ENCODE results near the gene SLC7A14.

Gene SLC7A14

DNA sequence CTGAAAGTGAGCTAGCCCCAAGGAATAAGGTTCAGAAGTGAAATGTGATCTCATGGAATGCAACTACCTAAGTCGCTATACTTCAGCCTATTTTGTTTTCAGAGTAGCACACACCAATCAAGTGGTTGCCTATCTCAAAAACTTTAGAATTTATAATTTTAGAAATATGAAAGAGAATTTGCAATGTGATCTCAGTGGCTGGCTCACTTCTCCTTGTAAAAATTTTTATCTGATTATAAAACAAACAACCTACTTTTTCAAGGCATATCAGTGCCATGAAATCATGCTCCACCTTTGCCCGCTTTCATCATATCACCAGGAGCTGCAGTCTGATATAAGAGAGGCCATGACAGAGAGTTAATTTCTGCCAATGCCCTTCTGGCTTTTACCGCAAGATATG lies 119.9 kb downstream of the SLC7A14 start:
- Histone ChIP-seq H3K27ac (ENCODE audit: low read depth in 2 of 2, low read length in 2 of 2) (no peak overlapping the region), H3K36me3 (ENCODE audit: control insufficient read depth in 2 of 2, insufficient read depth in 2 of 2, low read length in 2 of 2) (no peaks in the 10 kb centered on the region), H3K9me3 (ENCODE audit: control insufficient read depth in 2 of 2, low read length in 2 of 2) (no peaks in the 10 kb centered on the region), H3K4me1 (ENCODE audit: control insufficient read depth in 2 of 2, insufficient read depth in 2 of 2, low read length in 2 of 2) (peaks cover 0 to 3% of the 10 kb centered on the region in 2 donors), H3K27me3 (ENCODE audit: control insufficient read depth in 2 of 2, insufficient read depth in 2 of 2, low read length in 2 of 2) (peaks cover 0 to 3% of the 10 kb centered on the region in 2 donors), H3K4me3 (ENCODE audit: low read length in 2 of 2) (no peak overlapping the region), H3K9ac (ENCODE audit: low read depth in 1 of 2, low read length in 2 of 2) (no peak overlapping the region)

DNA sequence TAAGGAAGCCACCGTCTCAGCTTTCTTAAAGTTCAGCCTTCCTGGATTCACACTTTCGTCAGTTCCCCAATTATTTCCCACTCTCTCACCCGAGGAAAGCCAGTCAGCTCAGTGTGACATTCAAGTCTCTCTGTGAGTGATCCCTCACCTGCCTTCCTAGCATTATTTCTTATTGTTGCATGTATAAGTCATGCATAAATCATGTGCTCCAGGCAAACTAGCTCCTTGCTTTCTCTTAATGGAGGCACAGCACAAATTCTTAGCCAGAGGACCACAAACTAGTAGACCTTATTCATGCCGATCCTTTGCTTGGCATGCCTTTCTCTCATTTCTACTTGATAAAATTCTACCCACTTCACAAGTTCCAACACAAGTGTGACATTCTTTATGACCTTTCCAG lies 122.9 kb downstream of the SLC7A14 start:
- Histone ChIP-seq H3K27ac (ENCODE audit: low read depth in 2 of 2, low read length in 2 of 2) (no peak overlapping the region), H3K36me3 (ENCODE audit: control insufficient read depth in 2 of 2, insufficient read depth in 2 of 2, low read length in 2 of 2) (no peaks in the 10 kb centered on the region), H3K4me3 (ENCODE audit: low read length in 2 of 2) (no peak overlapping the region), H3K4me1 (ENCODE audit: control insufficient read depth in 2 of 2, insufficient read depth in 2 of 2, low read length in 2 of 2) (no peaks in the 10 kb centered on the region), H3K27me3 (ENCODE audit: control insufficient read depth in 2 of 2, insufficient read depth in 2 of 2, low read length in 2 of 2) (peaks cover 0 to 7% of the 10 kb centered on the region in 2 donors), H3K9ac (ENCODE audit: low read depth in 1 of 2, low read length in 2 of 2) (no peak overlapping the region), H3K9me3 (ENCODE audit: control insufficient read depth in 2 of 2, low read length in 2 of 2) (no peaks in the 10 kb centered on the region)

DNA sequence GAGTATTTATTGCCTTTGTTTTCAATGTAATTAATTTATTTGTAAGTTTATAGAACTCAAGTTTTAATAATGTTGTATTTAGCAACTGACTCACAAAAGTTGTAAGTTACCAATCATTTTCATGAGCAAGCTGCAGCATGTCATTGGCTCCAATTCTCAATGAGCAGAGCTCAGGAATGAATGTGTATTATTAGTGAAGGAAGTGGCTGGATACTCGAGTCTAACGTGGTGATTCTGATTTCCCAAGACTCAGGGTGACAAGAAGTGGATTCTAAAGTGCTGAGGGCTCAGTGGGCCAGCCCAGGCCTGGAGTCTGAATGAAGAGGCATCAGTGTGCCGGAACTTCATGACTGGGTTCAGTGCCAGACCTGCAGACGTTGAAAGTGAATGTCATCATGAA lies 127.6 kb downstream of the SLC7A14 start:
- Histone ChIP-seq H3K4me3 (ENCODE audit: low read length in 2 of 2) (no peak overlapping the region), H3K4me1 (ENCODE audit: control insufficient read depth in 2 of 2, insufficient read depth in 2 of 2, low read length in 2 of 2) (no peaks in the 10 kb centered on the region), H3K27ac (ENCODE audit: low read depth in 2 of 2, low read length in 2 of 2) (no peak overlapping the region), H3K9ac (ENCODE audit: low read depth in 1 of 2, low read length in 2 of 2) (no peak overlapping the region), H3K27me3 (ENCODE audit: control insufficient read depth in 2 of 2, insufficient read depth in 2 of 2, low read length in 2 of 2) (peaks cover 0 to 3% of the 10 kb centered on the region in 2 donors), H3K36me3 (ENCODE audit: control insufficient read depth in 2 of 2, insufficient read depth in 2 of 2, low read length in 2 of 2) (no peaks in the 10 kb centered on the region), H3K9me3 (ENCODE audit: control insufficient read depth in 2 of 2, low read length in 2 of 2) (no peaks in the 10 kb centered on the region)

DNA sequence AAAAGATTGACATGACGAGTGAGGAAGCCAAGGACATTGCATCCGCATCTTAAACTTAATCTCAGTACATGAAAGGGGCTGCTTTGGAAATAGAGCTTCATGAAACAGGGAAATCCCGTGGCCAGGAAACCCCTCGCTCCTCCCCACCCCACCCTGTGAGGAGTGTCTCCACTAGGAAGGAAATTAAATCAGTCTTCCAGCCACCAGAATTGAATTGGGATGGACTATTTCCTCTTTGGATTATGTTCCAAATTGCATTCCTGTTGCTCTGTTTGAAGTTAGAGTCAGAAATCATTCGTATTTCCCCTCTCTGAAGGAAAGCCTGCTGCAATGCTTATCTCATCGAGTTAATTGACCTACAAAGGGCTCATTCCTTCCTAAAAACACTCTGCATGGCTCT lies 131.4 kb downstream of the SLC7A14 start:
- Histone ChIP-seq H3K27me3 (ENCODE audit: control insufficient read depth in 2 of 2, insufficient read depth in 2 of 2, low read length in 2 of 2) (peaks cover 0 to 6% of the 10 kb centered on the region in 2 donors), H3K36me3 (ENCODE audit: control insufficient read depth in 2 of 2, insufficient read depth in 2 of 2, low read length in 2 of 2) (no peaks in the 10 kb centered on the region), H3K4me3 (ENCODE audit: low read length in 2 of 2) (no peak overlapping the region), H3K27ac (ENCODE audit: low read depth in 2 of 2, low read length in 2 of 2) (no peak overlapping the region), H3K9ac (ENCODE audit: low read depth in 1 of 2, low read length in 2 of 2) (no peak overlapping the region), H3K9me3 (ENCODE audit: control insufficient read depth in 2 of 2, low read length in 2 of 2) (no peaks in the 10 kb centered on the region), H3K4me1 (ENCODE audit: control insufficient read depth in 2 of 2, insufficient read depth in 2 of 2, low read length in 2 of 2) (no peaks in the 10 kb centered on the region)

DNA sequence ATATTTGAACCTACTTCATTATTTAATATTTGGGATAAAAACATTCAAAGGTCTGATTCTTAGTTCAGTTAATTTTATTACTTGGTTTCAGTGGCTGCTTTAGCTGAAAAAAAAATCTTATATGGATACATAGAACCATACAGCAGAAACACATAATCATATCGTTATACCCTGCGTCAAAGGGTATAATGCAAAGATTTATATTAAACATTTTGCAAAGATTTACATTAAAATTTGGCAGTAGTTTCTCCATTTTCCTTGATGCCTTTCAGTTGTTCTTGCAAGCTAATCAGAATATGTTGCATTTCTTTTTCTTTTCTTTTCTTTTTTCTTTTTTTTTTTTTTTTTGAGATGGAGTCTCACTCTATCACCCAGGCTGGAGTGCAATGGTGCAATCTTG lies 135.8 kb downstream of the SLC7A14 start:
- peaks cover 0 to 3% of the 10 kb centered on the region in 2 donors for H3K27me3 ChIP-seq (ENCODE audit: control insufficient read depth in 2 of 2, insufficient read depth in 2 of 2, low read length in 2 of 2)
- H3K4me3 ChIP-seq (ENCODE audit: low read length in 2 of 2): no peak overlapping the region
- H3K27ac ChIP-seq (ENCODE audit: low read depth in 2 of 2, low read length in 2 of 2): no peak overlapping the region
- no peaks in the 10 kb centered on the region for H3K9me3 ChIP-seq (ENCODE audit: control insufficient read depth in 2 of 2, low read length in 2 of 2)
- no peak overlapping the region for H3K9ac ChIP-seq (ENCODE audit: low read depth in 1 of 2, low read length in 2 of 2)
- H3K4me1 ChIP-seq (ENCODE audit: control insufficient read depth in 2 of 2, insufficient read depth in 2 of 2, low read length in 2 of 2): no peaks in the 10 kb centered on the region
- no peaks in the 10 kb centered on the region for H3K36me3 ChIP-seq (ENCODE audit: control insufficient read depth in 2 of 2, insufficient read depth in 2 of 2, low read length in 2 of 2)

DNA sequence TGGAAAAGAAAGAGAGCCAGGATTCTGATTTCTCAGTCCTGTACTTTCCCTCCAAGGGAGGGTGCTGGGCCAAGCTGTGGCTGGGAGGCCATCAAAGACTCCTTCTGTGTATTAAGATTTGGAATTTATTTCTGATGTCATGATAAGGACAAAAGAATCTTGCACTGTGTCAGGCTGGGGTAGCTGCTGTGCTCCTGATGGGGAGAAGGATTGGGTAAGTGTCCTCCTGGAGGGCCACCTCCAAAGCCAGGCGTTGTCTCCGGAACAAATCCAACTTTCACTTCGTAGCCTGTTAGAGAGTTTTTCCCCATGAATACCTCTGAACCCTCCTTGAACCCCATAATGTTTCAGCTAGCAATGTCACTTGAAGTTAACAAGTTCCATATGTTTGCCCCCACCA lies 137.3 kb downstream of the SLC7A14 start:
- Histone ChIP-seq H3K4me3 (ENCODE audit: low read length in 2 of 2) (no peak overlapping the region), H3K27ac (ENCODE audit: low read depth in 2 of 2, low read length in 2 of 2) (no peak overlapping the region), H3K9ac (ENCODE audit: low read depth in 1 of 2, low read length in 2 of 2) (no peak overlapping the region), H3K27me3 (ENCODE audit: control insufficient read depth in 2 of 2, insufficient read depth in 2 of 2, low read length in 2 of 2) (peaks cover 0 to 3% of the 10 kb centered on the region in 2 donors), H3K36me3 (ENCODE audit: control insufficient read depth in 2 of 2, insufficient read depth in 2 of 2, low read length in 2 of 2) (no peaks in the 10 kb centered on the region), H3K9me3 (ENCODE audit: control insufficient read depth in 2 of 2, low read length in 2 of 2) (no peaks in the 10 kb centered on the region), H3K4me1 (ENCODE audit: control insufficient read depth in 2 of 2, insufficient read depth in 2 of 2, low read length in 2 of 2) (no peaks in the 10 kb centered on the region)

DNA sequence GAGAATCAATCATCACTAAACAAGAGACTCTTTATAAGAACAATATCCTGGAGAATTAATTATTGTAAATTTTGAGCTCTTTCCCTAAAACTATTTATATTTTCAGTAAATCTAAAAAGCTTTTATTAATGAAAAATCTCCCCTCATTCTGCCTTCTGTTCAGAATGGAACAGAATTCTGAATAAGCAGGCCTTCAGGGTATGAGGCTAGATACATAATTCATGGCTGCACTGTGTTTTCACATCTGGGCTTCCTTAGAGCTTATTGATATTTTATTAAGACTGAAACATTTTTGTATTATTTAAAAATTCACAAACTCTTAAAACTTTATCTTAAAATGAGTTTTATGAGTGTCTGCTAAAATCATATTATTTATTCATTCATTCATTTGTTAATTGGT lies 142.4 kb downstream of the SLC7A14 start:
- no peaks in the 10 kb centered on the region for H3K9me3 ChIP-seq (ENCODE audit: control insufficient read depth in 2 of 2, low read length in 2 of 2)
- H3K27ac ChIP-seq (ENCODE audit: low read depth in 2 of 2, low read length in 2 of 2): no peak overlapping the region
- H3K9ac ChIP-seq (ENCODE audit: low read depth in 1 of 2, low read length in 2 of 2): no peak overlapping the region
- H3K27me3 ChIP-seq (ENCODE audit: control insufficient read depth in 2 of 2, insufficient read depth in 2 of 2, low read length in 2 of 2): peaks cover 0 to 9% of the 10 kb centered on the region in 2 donors
- no peaks in the 10 kb centered on the region for H3K4me1 ChIP-seq (ENCODE audit: control insufficient read depth in 2 of 2, insufficient read depth in 2 of 2, low read length in 2 of 2)
- H3K4me3 ChIP-seq (ENCODE audit: low read length in 2 of 2): no peak overlapping the region
- H3K36me3 ChIP-seq (ENCODE audit: control insufficient read depth in 2 of 2, insufficient read depth in 2 of 2, low read length in 2 of 2): no peaks in the 10 kb centered on the region

DNA sequence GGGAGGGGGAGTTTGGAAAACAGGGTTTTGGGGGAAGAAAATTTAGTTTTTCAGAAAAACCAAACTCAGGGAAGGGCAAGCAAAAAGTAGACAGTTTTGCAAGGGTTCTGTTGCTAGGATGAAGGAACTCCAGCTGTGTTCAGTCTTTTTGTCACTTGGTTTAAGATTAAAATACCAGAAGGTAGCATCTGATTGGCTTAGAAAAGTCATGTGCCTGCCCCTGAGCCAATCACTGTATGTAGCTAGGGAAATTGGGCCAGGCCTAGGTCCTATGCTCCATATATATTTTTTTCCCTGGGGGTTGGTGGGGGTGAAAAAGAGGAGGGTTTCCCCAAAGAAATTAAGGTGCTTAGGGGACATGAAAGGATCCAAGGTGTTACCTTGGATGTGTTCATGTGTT lies 142.9 kb downstream of the SLC7A14 start:
- H3K9me3 ChIP-seq (ENCODE audit: control insufficient read depth in 2 of 2, low read length in 2 of 2): no peaks in the 10 kb centered on the region
- no peak overlapping the region for H3K4me3 ChIP-seq (ENCODE audit: low read length in 2 of 2)
- H3K36me3 ChIP-seq (ENCODE audit: control insufficient read depth in 2 of 2, insufficient read depth in 2 of 2, low read length in 2 of 2): no peaks in the 10 kb centered on the region
- H3K9ac ChIP-seq (ENCODE audit: low read depth in 1 of 2, low read length in 2 of 2): no peak overlapping the region
- H3K27ac ChIP-seq (ENCODE audit: low read depth in 2 of 2, low read length in 2 of 2): no peak overlapping the region
- peaks cover 0 to 9% of the 10 kb centered on the region in 2 donors for H3K27me3 ChIP-seq (ENCODE audit: control insufficient read depth in 2 of 2, insufficient read depth in 2 of 2, low read length in 2 of 2)
- no peaks in the 10 kb centered on the region for H3K4me1 ChIP-seq (ENCODE audit: control insufficient read depth in 2 of 2, insufficient read depth in 2 of 2, low read length in 2 of 2)

DNA sequence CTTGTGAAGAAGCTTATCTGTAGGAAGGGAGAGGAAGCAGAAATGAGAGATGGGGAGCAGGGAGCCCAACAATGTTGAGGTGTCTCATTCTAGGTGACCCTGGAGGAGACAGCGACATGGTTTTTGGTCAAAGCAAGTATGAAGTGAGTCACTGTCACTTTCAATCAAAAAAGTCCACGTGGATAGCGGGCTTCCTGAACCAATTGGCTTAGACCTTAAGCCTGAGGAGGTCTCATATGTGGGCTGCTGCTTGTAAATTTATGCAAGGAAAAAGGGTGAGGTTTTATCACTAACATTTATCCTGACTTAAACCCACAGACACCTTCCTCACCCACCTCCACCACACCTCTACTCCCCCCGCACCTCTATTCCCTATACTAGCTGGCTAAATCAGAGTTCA lies 144.5 kb downstream of the SLC7A14 start:
- peaks cover 0 to 9% of the 10 kb centered on the region in 2 donors for H3K27me3 ChIP-seq (ENCODE audit: control insufficient read depth in 2 of 2, insufficient read depth in 2 of 2, low read length in 2 of 2)
- no peaks in the 10 kb centered on the region for H3K36me3 ChIP-seq (ENCODE audit: control insufficient read depth in 2 of 2, insufficient read depth in 2 of 2, low read length in 2 of 2)
- H3K4me1 ChIP-seq (ENCODE audit: control insufficient read depth in 2 of 2, insufficient read depth in 2 of 2, low read length in 2 of 2): no peaks in the 10 kb centered on the region
- no peak overlapping the region for H3K9ac ChIP-seq (ENCODE audit: low read depth in 1 of 2, low read length in 2 of 2)
- no peak overlapping the region for H3K27ac ChIP-seq (ENCODE audit: low read depth in 2 of 2, low read length in 2 of 2)
- H3K4me3 ChIP-seq (ENCODE audit: low read length in 2 of 2): no peak overlapping the region
- no peaks in the 10 kb centered on the region for H3K9me3 ChIP-seq (ENCODE audit: control insufficient read depth in 2 of 2, low read length in 2 of 2)

DNA sequence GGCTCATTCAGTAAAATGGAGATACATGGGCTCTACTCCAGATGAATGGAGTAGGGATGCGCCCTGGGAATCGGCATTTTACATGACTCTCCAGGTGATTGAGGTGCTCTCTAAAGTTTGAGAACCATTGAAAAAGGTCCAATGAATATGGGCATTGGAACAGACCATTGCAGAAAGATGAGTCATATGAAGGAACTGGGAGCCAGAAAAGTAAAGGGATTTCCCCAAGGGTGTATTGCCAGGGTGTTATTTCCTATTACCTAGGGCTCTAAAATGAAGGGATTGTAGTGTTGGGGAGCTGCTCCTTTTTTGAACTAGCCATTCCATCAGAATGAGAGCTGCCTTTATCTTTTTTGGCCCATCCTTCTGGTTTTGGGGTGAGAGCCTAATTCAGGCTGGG lies 145.5 kb downstream of the SLC7A14 start:
- H3K4me3 ChIP-seq (ENCODE audit: low read length in 2 of 2): no peak overlapping the region
- peaks cover 0 to 9% of the 10 kb centered on the region in 2 donors for H3K27me3 ChIP-seq (ENCODE audit: control insufficient read depth in 2 of 2, insufficient read depth in 2 of 2, low read length in 2 of 2)
- no peaks in the 10 kb centered on the region for H3K4me1 ChIP-seq (ENCODE audit: control insufficient read depth in 2 of 2, insufficient read depth in 2 of 2, low read length in 2 of 2)
- no peaks in the 10 kb centered on the region for H3K36me3 ChIP-seq (ENCODE audit: control insufficient read depth in 2 of 2, insufficient read depth in 2 of 2, low read length in 2 of 2)
- no peak overlapping the region for H3K27ac ChIP-seq (ENCODE audit: low read depth in 2 of 2, low read length in 2 of 2)
- H3K9ac ChIP-seq (ENCODE audit: low read depth in 1 of 2, low read length in 2 of 2): no peak overlapping the region
- H3K9me3 ChIP-seq (ENCODE audit: control insufficient read depth in 2 of 2, low read length in 2 of 2): no peaks in the 10 kb centered on the region

DNA sequence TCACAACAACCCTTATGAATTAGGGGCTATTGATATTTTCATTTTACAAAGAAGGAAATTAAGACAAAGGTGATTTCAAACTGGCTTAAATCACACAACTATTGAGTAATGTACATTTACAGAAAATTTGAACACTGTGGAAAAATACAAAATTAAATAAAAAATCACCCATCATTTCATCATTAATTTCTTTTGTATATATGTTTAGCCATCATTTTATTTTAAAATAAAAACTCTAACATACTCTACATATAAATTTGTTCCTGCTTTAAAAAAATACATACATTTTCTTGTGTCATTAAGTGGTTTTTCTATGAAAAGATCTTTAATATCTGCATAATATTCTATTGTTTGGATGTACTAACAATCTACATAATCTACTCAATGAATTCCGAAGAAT lies 147.0 kb downstream of the SLC7A14 start:
- no peak overlapping the region for H3K4me3 ChIP-seq (ENCODE audit: low read length in 2 of 2)

More for the DNA sequence above, 147.0 kb downstream of the SLC7A14 start:
- Histone ChIP-seq H3K36me3 (ENCODE audit: control insufficient read depth in 2 of 2, insufficient read depth in 2 of 2, low read length in 2 of 2) (no peaks in the 10 kb centered on the region), H3K27me3 (ENCODE audit: control insufficient read depth in 2 of 2, insufficient read depth in 2 of 2, low read length in 2 of 2) (peaks cover 0 to 9% of the 10 kb centered on the region in 2 donors), H3K4me1 (ENCODE audit: control insufficient read depth in 2 of 2, insufficient read depth in 2 of 2, low read length in 2 of 2) (no peaks in the 10 kb centered on the region), H3K9me3 (ENCODE audit: control insufficient read depth in 2 of 2, low read length in 2 of 2) (no peaks in the 10 kb centered on the region), H3K27ac (ENCODE audit: low read depth in 2 of 2, low read length in 2 of 2) (no peak overlapping the region), H3K9ac (ENCODE audit: low read depth in 1 of 2, low read length in 2 of 2) (no peak overlapping the region)
